ENCODE data around the gene VAPA. TPM values are rescaled to one million over a fixed set of nuclear protein-coding genes. Genes with fewer than 3 reads are reported as not detected.

Gene VAPA
- total RNA-seq, 3 donors from 2014 or later = 240 to 333 (median 273) TPM

- no peaks in the 10 kb centered on the region for H3K4me1 ChIP-seq (ENCODE audit: low read depth)
- intact Hi-C loops (cut with DNase I, micrococcal nuclease) = no loop called here
- DNase-seq (no peak), ATAC-seq (no peak)
- no peak overlapping the region for H3K4me3 ChIP-seq
- H3K36me3 ChIP-seq (ENCODE audit: low read depth) = no peaks in the 10 kb centered on the region
- TF ChIP-seq CTCF (IDR thresholded peaks at IDR 0.05) = no peak
- H3K9me3 ChIP-seq = no peaks in the 10 kb centered on the region
Observed at GRCh38 chr18:9878783-9879242, 35.0 kb upstream of the VAPA start.

GRCh38 chr18:9884090-9884489 lies 29.7 kb upstream of the VAPA start:
- Histone ChIP-seq H3K4me1 (ENCODE audit: low read depth) (no peaks in the 10 kb centered on the region), H3K9me3 (no peaks in the 10 kb centered on the region), H3K4me3 (no peak overlapping the region), H3K36me3 (ENCODE audit: low read depth) (no peaks in the 10 kb centered on the region)
- no peak for ATAC-seq
- TF ChIP-seq CTCF (IDR thresholded peaks at IDR 0.05) = no peak
- intact Hi-C loops (cut with DNase I, micrococcal nuclease) = no loop called here
- DNase-seq = no peak

GRCh38 chr18:9884532-9885140 lies 29.2 kb upstream of the VAPA start:
- no peak for ATAC-seq
- H3K4me1 ChIP-seq (ENCODE audit: low read depth) = no peaks in the 10 kb centered on the region
- no peak overlapping the region for H3K4me3 ChIP-seq
- H3K36me3 ChIP-seq (ENCODE audit: low read depth) = no peaks in the 10 kb centered on the region
- intact Hi-C loops (cut with DNase I, micrococcal nuclease) = no loop called here
- TF ChIP-seq CTCF (IDR thresholded peaks at IDR 0.05) = no peak
- no peak for DNase-seq
- no peaks in the 10 kb centered on the region for H3K9me3 ChIP-seq

- intact Hi-C loops (cut with DNase I, micrococcal nuclease) = no loop called here
- Histone ChIP-seq H3K36me3 (ENCODE audit: low read depth) (no peaks in the 10 kb centered on the region), H3K9me3 (no peaks in the 10 kb centered on the region), H3K4me1 (ENCODE audit: low read depth) (no peaks in the 10 kb centered on the region), H3K4me3 (no peak within 1 kb of the TSS)
- no peak for ATAC-seq
- no peak for DNase-seq
- TF ChIP-seq CTCF (IDR thresholded peaks at IDR 0.05) = no peak
Observed at GRCh38 chr18:9885170-9886004, 28.4 kb upstream of the VAPA start, which contains the start of gene TXNDC2. TSS of gene TXNDC2 (plus strand) at chr18:9885973. CDS start at chr18:9886681, 708 bp downstream.

- ATAC-seq = no peak
- H3K4me3 ChIP-seq = no peak overlapping the region
- TF ChIP-seq CTCF (IDR thresholded peaks at IDR 0.05) = no peak
- intact Hi-C loops (cut with DNase I, micrococcal nuclease) = no loop called here
- no peaks in the 10 kb centered on the region for H3K4me1 ChIP-seq (ENCODE audit: low read depth)
- H3K9me3 ChIP-seq = no peaks in the 10 kb centered on the region
- DNase-seq = no peak
- H3K36me3 ChIP-seq (ENCODE audit: low read depth) = no peaks in the 10 kb centered on the region
Observed at GRCh38 chr18:9886005-9886348, 27.8 kb upstream of the VAPA start.

Measured in mucosa of descending colon (tissue), 3 donors.